H9 (cell line): ENCODE results near the gene HEXIM1. TPM values are rescaled to one million over a fixed set of nuclear protein-coding genes. Genes with fewer than 3 reads are reported as not detected.

Experiments
- DNase-seq: peaks from one replicate; pipeline ENCODE4 v3.0.0-alpha.2; 2017
- H2AFZ ChIP-seq: one replicate; pipeline ENCODE4 v1.6.1; 2013; ENCODE audit warnings: mild to moderate bottlenecking, low read length, control low read depth, moderate library complexity
- H2AK5ac ChIP-seq: 2 replicates; pipeline ENCODE4 v1.6.1; 2013; ENCODE audit warnings: low read length, control low read depth, mixed read lengths; ENCODE audit not compliant: insufficient read length
- H2BK120ac ChIP-seq: one replicate; pipeline ENCODE4 v1.6.1; 2013; ENCODE audit warnings: low read depth, mild to moderate bottlenecking, low read length, control low read depth, inconsistent platforms; ENCODE audit not compliant: poor library complexity, severe bottlenecking
- H2BK12ac ChIP-seq: 2 replicates; pipeline ENCODE4 v1.6.1; 2013; ENCODE audit warnings: low read length, control low read depth, mixed read lengths, low read depth; ENCODE audit not compliant: insufficient read length
- H2BK15ac ChIP-seq: 2 replicates; pipeline ENCODE4 v1.6.1; 2013; ENCODE audit warnings: low read depth, low read length, control low read depth
- H2BK20ac ChIP-seq: one replicate; pipeline ENCODE4 v1.6.1; 2013; ENCODE audit warnings: low read depth, mild to moderate bottlenecking, low read length, control low read depth, inconsistent platforms; ENCODE audit not compliant: poor library complexity, severe bottlenecking
- H2BK5ac ChIP-seq: 2 replicates; pipeline ENCODE4 v1.6.1; 2013; ENCODE audit warnings: low read length, control low read depth, mixed read lengths; ENCODE audit not compliant: insufficient read length
- H3K14ac ChIP-seq: 2 replicates; pipeline ENCODE4 v1.6.1; 2013; ENCODE audit warnings: low read length, control low read depth; ENCODE audit not compliant: insufficient read depth
- H3K18ac ChIP-seq: 2 replicates; pipeline ENCODE4 v1.6.1; 2013; ENCODE audit warnings: low read depth, mild to moderate bottlenecking, mixed read lengths, low read length, control low read depth; ENCODE audit not compliant: insufficient read length
- H3K23ac ChIP-seq: 2 replicates; pipeline ENCODE4 v1.6.1; 2013; ENCODE audit warnings: low read length, control low read depth, mixed read lengths, low read depth; ENCODE audit not compliant: insufficient read length
- H3K23me2 ChIP-seq: 2 replicates; pipeline ENCODE4 v1.6.1; 2013; ENCODE audit warnings: low read depth, mild to moderate bottlenecking, mixed read lengths, low read length, control low read depth; ENCODE audit not compliant: insufficient read length, poor library complexity, severe bottlenecking
- H3K27ac ChIP-seq: 2 replicates; pipeline ENCODE4 v1.5.1; 2013; ENCODE audit warnings: low read length, control low read depth, mixed read lengths, low read depth; ENCODE audit not compliant: insufficient read length
- H3K27me3 ChIP-seq: 2 replicates; pipeline ENCODE4 v1.6.1; 2013; ENCODE audit warnings: low read length, control low read depth, inconsistent platforms; ENCODE audit not compliant: insufficient read depth
- H3K4ac ChIP-seq: 2 replicates; pipeline ENCODE4 v1.6.1; 2013; ENCODE audit warnings: low read depth, mild to moderate bottlenecking, control low read depth, inconsistent platforms, low read length, moderate library complexity
- H3K4me1 ChIP-seq: 2 replicates; pipeline ENCODE4 v1.6.1; 2013; ENCODE audit warnings: low read length, control low read depth, inconsistent platforms; ENCODE audit not compliant: insufficient read depth
- H3K4me2 ChIP-seq: 2 replicates; pipeline ENCODE4 v1.6.1; 2013; ENCODE audit warnings: low read length, control low read depth, mixed read lengths; ENCODE audit not compliant: insufficient read length, insufficient read depth
- H3K56ac ChIP-seq: 2 replicates; pipeline ENCODE4 v1.6.1; 2013; ENCODE audit warnings: low read depth, mild to moderate bottlenecking, mixed read lengths, low read length, control low read depth; ENCODE audit not compliant: insufficient read length
- H3K79me1 ChIP-seq: 2 replicates; pipeline ENCODE4 v1.6.1; 2013; ENCODE audit warnings: low read depth, mild to moderate bottlenecking, moderate library complexity, low read length, control low read depth, inconsistent platforms; ENCODE audit not compliant: insufficient read depth, poor library complexity, severe bottlenecking
- H3K79me2 ChIP-seq: 2 replicates; pipeline ENCODE4 v1.6.1; 2013; ENCODE audit warnings: low read length, control low read depth, inconsistent platforms; ENCODE audit not compliant: insufficient read depth
- H3K9ac ChIP-seq: 2 replicates; pipeline ENCODE4 v1.6.1; 2013; ENCODE audit warnings: low read length, control low read depth, mixed read lengths; ENCODE audit not compliant: insufficient read length; ENCODE audit errors: extremely low read depth
- H3K9me3 ChIP-seq: one replicate; pipeline ENCODE4 v1.6.1; 2013; ENCODE audit warnings: low read depth, low read length, inconsistent platforms; ENCODE audit not compliant: control insufficient read depth
- H3T11ph ChIP-seq: one replicate; pipeline ENCODE4 v1.6.1; 2013; ENCODE audit warnings: mild to moderate bottlenecking, low read length, control low read depth, inconsistent platforms
- H4K20me1 ChIP-seq: one replicate; pipeline ENCODE4 v1.6.1; 2013; ENCODE audit not compliant: control insufficient read depth, insufficient read length, insufficient read depth
- H4K5ac ChIP-seq: 2 replicates; pipeline ENCODE4 v1.6.1; 2013; ENCODE audit warnings: low read depth, mild to moderate bottlenecking, mixed read lengths, low read length, control low read depth; ENCODE audit not compliant: insufficient read length
- H4K8ac ChIP-seq: replicated peaks from 2 replicates; pipeline ENCODE4 v1.6.1; 2013; ENCODE audit warnings: low read length, control low read depth, mixed read lengths, low read depth; ENCODE audit not compliant: insufficient read length
- H4K91ac ChIP-seq: 2 replicates; pipeline ENCODE4 v1.6.1; 2013; ENCODE audit warnings: low read depth, mild to moderate bottlenecking, moderate library complexity, mixed read lengths, low read length, control low read depth; ENCODE audit not compliant: insufficient read length
- H3K27ac Mint-ChIP-seq, 3 experiments: 2 replicates in 2 of 3; 3 replicates in 1 of 3; pipeline ENCODE4 v1.8.0; 2020 to 2021; ENCODE audit warnings: mixed read lengths in 3 of 3, mild to moderate bottlenecking in 1 of 3, moderate library complexity in 1 of 3
- H3K27me3 Mint-ChIP-seq: 2 replicates; pipeline ENCODE4 v1.8.0; 2021; ENCODE audit warnings: low read depth, mild to moderate bottlenecking, moderate library complexity, mixed read lengths
- H3K36me3 Mint-ChIP-seq, 3 experiments: 2 replicates in 2 of 3; 3 replicates in 1 of 3; pipeline ENCODE4 v1.8.0; 2020 to 2021; ENCODE audit warnings: low read depth in 3 of 3, mixed read lengths in 3 of 3; ENCODE audit not compliant: insufficient read depth in 1 of 3
- H3K4me1 Mint-ChIP-seq, 2 experiments: 2 replicates each; pipeline ENCODE4 v1.8.0; 2020; ENCODE audit warnings: mixed read lengths in 2 of 2
- H3K4me3 Mint-ChIP-seq, 2 experiments: 2 replicates in 1 of 2; 3 replicates in 1 of 2; pipeline ENCODE4 v1.8.0; 2020 to 2021; ENCODE audit warnings: mild to moderate bottlenecking in 2 of 2, mixed read lengths in 2 of 2, moderate library complexity in 1 of 2
- H3K9me3 Mint-ChIP-seq, 2 experiments: 2 replicates in 1 of 2; 3 replicates in 1 of 2; pipeline ENCODE4 v1.8.0; 2020; ENCODE audit warnings: mild to moderate bottlenecking in 2 of 2, mixed read lengths in 2 of 2, moderate library complexity in 1 of 2
- total RNA-seq: library from RNA; stranded (reverse); gene quantifications from 2 replicates; pipeline ENCODE4 v1.2.1, GENCODE V29; 2021
- TF ChIP-seq, protein P1 (sequence below): fragments of 200-600 bp; sonication (generic); conservative IDR thresholded peaks from 3 replicates; pipeline ENCODE4 v1.8.0; 2021; ENCODE audit warnings: antibody characterized with exemption, mild to moderate bottlenecking

The HEXIM1 gene
- total RNA-seq, 1 experiment from 2014 or later: 32.4 TPM

DNA sequence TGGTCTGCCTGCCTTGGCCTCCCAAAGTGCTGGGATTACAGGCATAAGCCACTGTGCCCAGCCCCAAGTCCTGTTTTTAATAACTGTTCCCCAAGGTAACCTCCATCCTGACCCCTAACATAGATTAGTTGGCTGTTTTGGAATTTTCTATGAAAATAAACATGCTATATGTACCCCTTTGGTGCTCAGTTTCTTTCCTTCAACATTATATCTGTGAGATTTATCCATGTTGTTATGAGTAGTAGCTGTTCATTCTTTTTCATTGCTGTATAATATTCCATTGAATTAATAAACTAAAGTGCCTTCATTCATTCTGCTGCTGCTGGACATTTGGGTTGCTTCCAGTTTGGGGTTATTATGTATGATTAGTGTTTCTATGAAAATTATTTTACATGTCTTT lies 47.1 kb downstream of the HEXIM1 start:
- no peak overlapping the region for H3K18ac ChIP-seq
- H3K27me3 Mint-ChIP-seq: peaks cover under 1% of the 10 kb centered on the region
- no peak for DNase-seq

More for the DNA sequence above, 47.1 kb downstream of the HEXIM1 start:
- no peak overlapping the region for H4K8ac ChIP-seq
- H2BK15ac ChIP-seq: no peak overlapping the region
- no peak overlapping the region for H3K27ac ChIP-seq
- H2BK20ac ChIP-seq: no peak overlapping the region
- no peak overlapping the region for H3T11ph ChIP-seq
- no peak overlapping the region for H4K5ac ChIP-seq
- no peaks in the 10 kb centered on the region for H3K79me1 ChIP-seq
- Mint-ChIP-seq H3K27ac (peak overlapping the region in 1 of 3 experiments; percentile 61; a peak in 1 of 7 replicates), H3K9me3 (peaks cover 0 to 4% of the 10 kb centered on the region in 2 experiments; a peak in 2 of 5 replicates), H3K36me3 (peaks cover 0 to 4% (median 0%) of the 10 kb centered on the region in 3 experiments; a peak in 3 of 7 replicates), H3K4me3 (no peak overlapping the region), H3K4me1 (peaks cover 10 to 15% of the 10 kb centered on the region in 2 experiments)
- H2AK5ac ChIP-seq: no peak overlapping the region
- no peak overlapping the region for H3K23ac ChIP-seq
- no peak overlapping the region for H2BK120ac ChIP-seq
- no peaks in the 10 kb centered on the region for H3K9me3 ChIP-seq
- no peak overlapping the region for H3K56ac ChIP-seq
- H3K9ac ChIP-seq: no peak overlapping the region
- H3K4ac ChIP-seq: no peak overlapping the region
- no peak overlapping the region for H2AFZ ChIP-seq
- TF ChIP-seq, protein P1, sequence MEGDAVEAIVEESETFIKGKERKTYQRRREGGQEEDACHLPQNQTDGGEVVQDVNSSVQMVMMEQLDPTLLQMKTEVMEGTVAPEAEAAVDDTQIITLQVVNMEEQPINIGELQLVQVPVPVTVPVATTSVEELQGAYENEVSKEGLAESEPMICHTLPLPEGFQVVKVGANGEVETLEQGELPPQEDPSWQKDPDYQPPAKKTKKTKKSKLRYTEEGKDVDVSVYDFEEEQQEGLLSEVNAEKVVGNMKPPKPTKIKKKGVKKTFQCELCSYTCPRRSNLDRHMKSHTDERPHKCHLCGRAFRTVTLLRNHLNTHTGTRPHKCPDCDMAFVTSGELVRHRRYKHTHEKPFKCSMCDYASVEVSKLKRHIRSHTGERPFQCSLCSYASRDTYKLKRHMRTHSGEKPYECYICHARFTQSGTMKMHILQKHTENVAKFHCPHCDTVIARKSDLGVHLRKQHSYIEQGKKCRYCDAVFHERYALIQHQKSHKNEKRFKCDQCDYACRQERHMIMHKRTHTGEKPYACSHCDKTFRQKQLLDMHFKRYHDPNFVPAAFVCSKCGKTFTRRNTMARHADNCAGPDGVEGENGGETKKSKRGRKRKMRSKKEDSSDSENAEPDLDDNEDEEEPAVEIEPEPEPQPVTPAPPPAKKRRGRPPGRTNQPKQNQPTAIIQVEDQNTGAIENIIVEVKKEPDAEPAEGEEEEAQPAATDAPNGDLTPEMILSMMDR: no peak
- H3K4me2 ChIP-seq: no peak overlapping the region
- H3K79me2 ChIP-seq: no peaks in the 10 kb centered on the region
- no peak overlapping the region for H3K14ac ChIP-seq
- H4K91ac ChIP-seq: no peak overlapping the region
- no peaks in the 10 kb centered on the region for H4K20me1 ChIP-seq
- H3K23me2 ChIP-seq: no peaks in the 10 kb centered on the region
- H3K4me1 ChIP-seq: no peaks in the 10 kb centered on the region; the same call in 1 of the 2 replicates
- no peak overlapping the region for H2BK12ac ChIP-seq
- H2BK5ac ChIP-seq: no peak overlapping the region
- H3K27me3 ChIP-seq: no peaks in the 10 kb centered on the region
